Fibroblast of villous mesenchyme (primary cell): ENCODE data around the gene OR10W1. TPM values are rescaled to one million over a fixed set of nuclear protein-coding genes. Genes with fewer than 3 reads are reported as not detected.

Experiments
- total RNA-seq: library from RNA; depleted of rRNA; stranded (reverse); fragments of >200 nt; gene quantifications from 2 replicates; pipeline ENCODE4 v1.2.3, GENCODE V29; 2012

Gene OR10W1
- total RNA-seq, 1 donor, result not detected

Other genes with a start within 250 kb of the OR10W1 start
- gene OR9Q1, start 244.4 kb downstream of the OR10W1 start, total RNA-seq, result not detected in 2 replicates
- not detected in 2 replicates for gene OR6Q1, start 237.3 kb downstream of the OR10W1 start, total RNA-seq
- gene OR9I1, start 142.7 kb downstream of the OR10W1 start, total RNA-seq, result not detected in 2 replicates
- gene OR9Q2, start 79.2 kb downstream of the OR10W1 start, total RNA-seq, result not detected in 2 replicates
- not detected in 2 replicates for gene OR1S2, start 64.1 kb downstream of the OR10W1 start, total RNA-seq
- not detected in 2 replicates for gene OR1S1, start 55.5 kb downstream of the OR10W1 start, total RNA-seq
- not detected in 2 replicates for gene OR10Q1, start 39.3 kb downstream of the OR10W1 start, total RNA-seq
- gene OR5B17, start 90.8 kb upstream of the OR10W1 start, total RNA-seq, result not detected in 2 replicates
- gene OR5B3, start 138.6 kb upstream of the OR10W1 start, total RNA-seq, result not detected in 2 replicates
- gene OR5B2, start 159.9 kb upstream of the OR10W1 start, total RNA-seq, result not detected in 2 replicates
- not detected in 2 replicates for gene OR5B12, start 174.0 kb upstream of the OR10W1 start, total RNA-seq
- gene OR5B21, start 239.8 kb upstream of the OR10W1 start, total RNA-seq, result under 0.01 TPM in 1 of 2 replicates, not detected in the other